PC-9 (cell line): ENCODE measurements around the gene MAML3. TPM values are rescaled to one million over a fixed set of nuclear protein-coding genes. Genes with fewer than 3 reads are reported as not detected.

Experiments
- BruUV-seq: library from RNA; stranded (reverse); fragments of 400-500 nt; replicated peaks from 2 replicates; lab custom pipeline; 2021; lab: Mats Ljungman, UMichigan
- CTCF ChIA-PET: fragments of 300-600 bp; sonication (Branson Sonifier 250); formaldehyde crosslinking; loops from one replicate; lab custom pipeline; 2022; ENCODE audit warnings: antibody characterized with exemption; lab: Charles Lee
- POLR2A ChIA-PET: fragments of 300-600 bp; sonication (Branson Sonifier 250); formaldehyde crosslinking; loops from one replicate; lab custom pipeline; 2022; ENCODE audit warnings: antibody characterized with exemption; ENCODE audit not compliant: unreplicated experiment; lab: Charles Lee
- DNase-seq, 2 experiments: peaks; one replicate each; pipeline versions ENCODE4 v3.0.0 to v3.0.0-alpha.2; 2015 to 2022; ENCODE audit warnings: mixed read lengths in 1 of 2
- H2AFZ ChIP-seq: fragments of 200-600 bp; sonication (generic); 2 replicates; pipeline ENCODE4 v1.8.1; 2017; ENCODE audit warnings: antibody characterized with exemption
- H3F3A ChIP-seq: fragments of 200-600 bp; sonication (generic); 2 replicates; pipeline ENCODE4 v1.8.1; 2017; ENCODE audit warnings: antibody characterized with exemption, mild to moderate bottlenecking, low read depth; ENCODE audit not compliant: insufficient read depth
- H3K27ac ChIP-seq: fragments of 200-600 bp; sonication (generic); 2 replicates; pipeline ENCODE4 v1.6.1; 2016; ENCODE audit warnings: mixed run types
- H3K27me3 ChIP-seq: fragments of 200-600 bp; sonication (generic); 2 replicates; pipeline ENCODE4 v1.6.1; 2016; ENCODE audit warnings: low read depth, mixed run types; ENCODE audit not compliant: insufficient read depth
- H3K36me3 ChIP-seq: fragments of 200-600 bp; sonication (generic); 2 replicates; pipeline ENCODE4 v1.6.1; 2016; ENCODE audit warnings: low read depth, mixed run types
- H3K4me1 ChIP-seq: fragments of 200-600 bp; sonication (generic); replicated peaks from 2 replicates; pipeline ENCODE4 v1.6.1; 2016; ENCODE audit warnings: mixed run types; ENCODE audit not compliant: insufficient read depth
- H3K4me2 ChIP-seq: fragments of 200-600 bp; sonication (generic); 2 replicates; pipeline ENCODE4 v1.6.1; 2017; ENCODE audit warnings: mixed run types
- H3K4me3 ChIP-seq: fragments of 200-600 bp; sonication (generic); 2 replicates; pipeline ENCODE4 v1.6.1; 2016; ENCODE audit warnings: mixed run types
- H3K79me2 ChIP-seq: fragments of 200-600 bp; sonication (generic); 2 replicates; pipeline ENCODE4 v1.6.1; 2017; ENCODE audit warnings: low read depth, mixed run types
- H3K9me2 ChIP-seq: fragments of 200-600 bp; sonication (generic); 2 replicates; pipeline ENCODE4 v1.8.1; 2017; ENCODE audit warnings: mild to moderate bottlenecking; ENCODE audit not compliant: insufficient read depth
- H3K9me3 ChIP-seq: fragments of 200-600 bp; sonication (generic); 2 replicates; pipeline ENCODE4 v1.8.1; 2016; ENCODE audit warnings: low read depth; ENCODE audit not compliant: insufficient read depth
- H4K20me1 ChIP-seq: fragments of 200-600 bp; sonication (generic); 2 replicates; pipeline ENCODE4 v1.8.1; 2017; ENCODE audit not compliant: insufficient read depth
- EZH2 ChIP-seq: fragments of 200-600 bp; sonication (generic); IDR thresholded peaks from 2 replicates; pipeline ENCODE4 v1.8.0; 2017; ENCODE audit warnings: antibody characterized with exemption, low read depth
- intact Hi-C: fragments of 100-400 bp; cut with micrococcal nuclease; formaldehyde crosslinking; loops from one replicate; pipeline ENCODE4 v1.10.0; 2022; ENCODE audit not compliant: unreplicated experiment
- total RNA-seq: library from RNA; stranded (reverse); gene quantifications from 2 replicates; pipeline ENCODE4 v1.2.3, GENCODE V29; 2021
- TF ChIP-seq, protein P1 (sequence below): fragments of 200-600 bp; sonication (generic); conservative IDR thresholded peaks from 2 replicates; pipeline ENCODE4 v1.6.1; 2017; ENCODE audit warnings: mixed run types, antibody characterized with exemption, mild to moderate bottlenecking, moderate library complexity

MAML3 gene
- total RNA-seq, 1 experiment from 2014 or later: 15.2 TPM

GRCh38 chr4:140005699-140006098 lies 148.3 kb downstream of the MAML3 start:
- H3K9me3 ChIP-seq: no peaks in the 10 kb centered on the region
- no TSS peak for BruUV-seq
- H3K79me2 ChIP-seq: peaks cover 35% of the 10 kb centered on the region; the same call in 1 of the 2 replicates
- no peak for DNase-seq
- H3K4me2 ChIP-seq: no peak overlapping the region
- no peaks in the 10 kb centered on the region for H3K4me1 ChIP-seq
- ChIA-PET POLR2A (no interaction called here), CTCF (no interaction called here)
- H3K27me3 ChIP-seq: no peaks in the 10 kb centered on the region
- H4K20me1 ChIP-seq: no peaks in the 10 kb centered on the region
- no peak overlapping the region for H2AFZ ChIP-seq
- no peaks in the 10 kb centered on the region for H3K9me2 ChIP-seq
- TF ChIP-seq EZH2: no peak
- TF ChIP-seq, protein P1, sequence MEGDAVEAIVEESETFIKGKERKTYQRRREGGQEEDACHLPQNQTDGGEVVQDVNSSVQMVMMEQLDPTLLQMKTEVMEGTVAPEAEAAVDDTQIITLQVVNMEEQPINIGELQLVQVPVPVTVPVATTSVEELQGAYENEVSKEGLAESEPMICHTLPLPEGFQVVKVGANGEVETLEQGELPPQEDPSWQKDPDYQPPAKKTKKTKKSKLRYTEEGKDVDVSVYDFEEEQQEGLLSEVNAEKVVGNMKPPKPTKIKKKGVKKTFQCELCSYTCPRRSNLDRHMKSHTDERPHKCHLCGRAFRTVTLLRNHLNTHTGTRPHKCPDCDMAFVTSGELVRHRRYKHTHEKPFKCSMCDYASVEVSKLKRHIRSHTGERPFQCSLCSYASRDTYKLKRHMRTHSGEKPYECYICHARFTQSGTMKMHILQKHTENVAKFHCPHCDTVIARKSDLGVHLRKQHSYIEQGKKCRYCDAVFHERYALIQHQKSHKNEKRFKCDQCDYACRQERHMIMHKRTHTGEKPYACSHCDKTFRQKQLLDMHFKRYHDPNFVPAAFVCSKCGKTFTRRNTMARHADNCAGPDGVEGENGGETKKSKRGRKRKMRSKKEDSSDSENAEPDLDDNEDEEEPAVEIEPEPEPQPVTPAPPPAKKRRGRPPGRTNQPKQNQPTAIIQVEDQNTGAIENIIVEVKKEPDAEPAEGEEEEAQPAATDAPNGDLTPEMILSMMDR: no peak
- intact Hi-C loops: no loop called here
- no peaks in the 10 kb centered on the region for H3F3A ChIP-seq
- H3K4me3 ChIP-seq: no peak overlapping the region
- H3K27ac ChIP-seq: no peak overlapping the region
- no peaks in the 10 kb centered on the region for H3K36me3 ChIP-seq

- Histone ChIP-seq H3K27me3 (no peaks in the 10 kb centered on the region), H2AFZ (no peak overlapping the region), H3K36me3 (no peaks in the 10 kb centered on the region), H3K4me2 (no peak overlapping the region), H4K20me1 (no peaks in the 10 kb centered on the region), H3K27ac (no peak overlapping the region), H3K4me3 (no peak overlapping the region), H3F3A (no peaks in the 10 kb centered on the region), H3K9me3 (no peaks in the 10 kb centered on the region), H3K9me2 (no peaks in the 10 kb centered on the region), H3K79me2 (peaks cover 28% of the 10 kb centered on the region; the same call in 1 of the 2 replicates), H3K4me1 (no peaks in the 10 kb centered on the region)
- no TSS peak for BruUV-seq
- TF ChIP-seq, protein P1: no peak
- no peak for TF ChIP-seq EZH2
- intact Hi-C loops: no loop called here
- POLR2A ChIA-PET: no interaction called here
- CTCF ChIA-PET: interaction anchor here (0.7 kb wide), 1 partner anchor 445 kb away, joined by 3 read pairs; no protein-coding TSS in a partner anchor
- DNase-seq: no peak
Measured at GRCh38 chr4:140004922-140005627, 148.9 kb downstream of the MAML3 start.

DNA sequence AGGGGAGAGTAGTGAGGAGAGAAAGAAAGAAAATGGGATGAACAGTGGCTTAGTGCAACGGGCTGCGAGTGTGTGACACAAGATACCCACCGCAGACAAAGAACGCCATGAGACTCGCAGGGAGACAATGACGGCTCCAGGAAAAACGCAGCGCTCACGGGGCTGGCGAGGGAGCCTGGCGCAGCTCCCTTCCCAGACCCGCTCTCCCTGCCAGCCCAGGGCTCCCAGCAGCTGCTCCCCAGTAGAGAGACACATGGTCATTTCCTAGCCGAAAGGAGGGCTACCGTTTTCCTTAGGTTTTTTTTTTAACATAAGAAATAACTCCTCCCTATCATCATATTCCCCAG lies 149.5 kb downstream of the MAML3 start:
- no peaks in the 10 kb centered on the region for H3K9me2 ChIP-seq
- no peaks in the 10 kb centered on the region for H4K20me1 ChIP-seq
- H3K4me1 ChIP-seq: no peaks in the 10 kb centered on the region
- CTCF ChIA-PET: interaction anchor here (0.7 kb wide), 2 partner anchors 363 to 445 kb away, joined by 3 to 7 read pairs; no protein-coding TSS in a partner anchor
- BruUV-seq: no TSS peak
- no peak overlapping the region for H2AFZ ChIP-seq
- no peak for DNase-seq
- intact Hi-C loops: no loop called here
- no peaks in the 10 kb centered on the region for H3K27me3 ChIP-seq
- POLR2A ChIA-PET: no interaction called here
- H3K79me2 ChIP-seq: peaks cover 23% of the 10 kb centered on the region; the same call in 1 of the 2 replicates
- H3K4me3 ChIP-seq: no peak overlapping the region
- no peaks in the 10 kb centered on the region for H3K9me3 ChIP-seq
- TF ChIP-seq, protein P1: no peak
- no peak for TF ChIP-seq EZH2
- no peak overlapping the region for H3K27ac ChIP-seq
- H3K36me3 ChIP-seq: no peaks in the 10 kb centered on the region
- H3F3A ChIP-seq: no peaks in the 10 kb centered on the region
- no peak overlapping the region for H3K4me2 ChIP-seq
